NCI-H446 (cell line): Measurements from ENCODE around the gene UFSP1.

Experiments
- DNase-seq, 2 experiments: peaks; one replicate each; lab custom pipeline; 2025; lab: John Stamatoyannopoulos, UW

The UFSP1 gene

DNA sequence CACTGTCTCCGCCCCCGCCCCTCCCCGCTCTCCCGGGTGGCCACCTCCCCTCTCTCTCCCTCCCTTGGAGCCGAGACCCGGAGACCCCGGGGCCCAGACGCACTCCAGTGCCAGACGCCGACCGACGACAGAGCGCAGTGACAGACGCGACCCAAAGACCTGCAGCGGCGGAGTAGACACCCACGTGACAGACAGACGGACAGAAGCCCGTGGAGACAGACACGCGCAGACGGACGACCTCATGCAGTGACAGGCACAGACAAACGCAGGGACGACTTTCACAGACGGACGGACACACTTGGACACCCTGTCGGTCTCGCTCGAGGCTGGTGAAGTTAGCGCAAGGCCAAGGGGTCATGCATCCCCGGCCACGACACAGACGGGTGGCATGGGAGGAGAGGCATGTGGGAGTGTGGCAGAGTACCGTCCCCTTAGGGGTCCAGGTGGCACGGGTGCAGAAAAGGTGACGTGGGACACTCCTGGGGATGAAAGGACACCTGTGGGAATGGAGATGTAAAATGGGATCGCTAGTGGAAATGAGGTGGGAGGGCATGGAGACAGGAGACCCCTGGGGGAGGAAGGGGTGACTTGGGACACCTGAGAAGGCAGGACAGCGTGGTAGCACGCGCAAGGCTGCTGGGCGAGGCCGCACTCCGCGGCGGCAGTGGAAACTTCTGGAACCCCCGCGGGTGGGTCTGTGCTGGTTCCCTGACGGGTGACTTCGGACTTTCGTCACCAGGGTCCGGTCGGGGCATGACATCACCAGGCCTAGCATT lies 6.6 kb upstream of the UFSP1 start:
- no peak for DNase-seq

- DNase-seq = no peak
These were observed 6.1 kb upstream of the UFSP1 start, which contains the start of gene ACHE for GRCh38 chr7:100895701-100895955. Gene ACHE, minus strand, starts transcription at chr7:100895888. Its CDS starts 1,656 bp downstream, at chr7:100894232.

- DNase-seq = no peak
These were observed 5.6 kb upstream of the UFSP1 start for GRCh38 chr7:100894860-100895700.

DNA sequence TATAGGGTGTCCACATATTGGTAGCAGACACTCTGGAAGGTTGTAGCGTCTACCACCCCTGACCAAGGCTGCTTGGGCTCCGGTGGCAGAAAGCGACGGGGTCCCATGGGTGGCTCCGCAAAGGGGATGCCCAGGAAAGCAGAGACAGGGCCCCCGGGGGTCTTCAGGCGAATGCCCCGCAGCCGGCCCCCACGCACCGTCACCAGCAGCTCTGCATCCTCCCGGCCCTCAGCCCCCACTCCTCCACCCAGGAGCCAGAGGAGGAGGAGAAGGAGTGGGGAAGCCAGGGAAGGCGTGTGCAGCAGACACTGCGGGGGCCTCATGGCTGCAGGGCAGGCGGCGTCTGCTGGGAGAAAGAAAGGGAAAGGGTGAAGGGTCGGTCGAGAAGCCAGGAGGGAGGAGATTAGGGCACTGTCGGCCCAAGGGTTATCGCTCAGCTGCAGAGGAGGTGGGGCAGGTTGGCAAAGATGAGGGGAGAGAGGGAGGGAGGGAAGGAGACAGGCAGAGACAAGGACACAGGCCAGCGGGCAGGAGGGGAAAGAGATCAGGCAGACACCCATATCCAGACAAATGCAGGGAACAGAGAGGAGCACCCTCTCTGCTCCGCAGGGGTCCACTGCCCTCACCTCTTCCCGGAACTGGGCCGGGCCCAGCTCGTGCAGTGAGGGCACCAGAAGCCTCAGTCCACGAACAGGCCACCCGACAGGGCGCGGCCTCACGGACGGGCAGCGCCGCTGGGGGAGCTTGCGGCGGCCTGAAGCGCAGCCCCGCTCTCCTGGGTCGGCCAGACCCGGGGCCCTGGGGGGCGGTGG lies 4.6 kb upstream of the UFSP1 start:
- DNase-seq = no peak

DNA sequence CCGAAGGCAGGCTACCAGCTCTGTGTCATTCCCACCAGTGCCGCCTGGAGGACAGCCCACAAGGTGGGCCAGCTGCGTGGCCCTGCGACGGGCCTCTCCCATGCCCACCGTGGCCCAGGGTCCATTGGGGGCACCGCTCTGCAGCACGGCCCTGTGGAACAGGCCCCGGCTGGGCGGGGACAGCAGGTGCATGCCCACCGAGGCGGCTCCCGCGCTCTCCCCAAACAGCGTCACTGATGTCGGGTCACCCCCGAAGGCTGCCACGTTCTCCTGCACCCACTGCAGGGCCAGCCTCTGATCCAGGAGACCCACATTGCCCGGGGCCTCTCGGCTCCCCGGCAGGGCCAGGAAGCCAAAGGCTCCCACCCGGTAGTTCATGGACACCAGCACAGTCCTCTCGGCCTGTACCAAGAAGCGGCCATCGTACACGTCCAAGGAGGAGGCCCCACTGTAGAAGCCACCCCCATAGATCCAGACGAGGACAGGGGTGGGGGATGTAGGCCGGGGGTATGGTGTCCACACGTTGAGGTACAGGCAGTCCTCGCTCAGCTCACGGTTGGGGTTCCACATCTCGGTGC lies 3.9 kb upstream of the UFSP1 start:
- DNase-seq = no peak

DNA sequence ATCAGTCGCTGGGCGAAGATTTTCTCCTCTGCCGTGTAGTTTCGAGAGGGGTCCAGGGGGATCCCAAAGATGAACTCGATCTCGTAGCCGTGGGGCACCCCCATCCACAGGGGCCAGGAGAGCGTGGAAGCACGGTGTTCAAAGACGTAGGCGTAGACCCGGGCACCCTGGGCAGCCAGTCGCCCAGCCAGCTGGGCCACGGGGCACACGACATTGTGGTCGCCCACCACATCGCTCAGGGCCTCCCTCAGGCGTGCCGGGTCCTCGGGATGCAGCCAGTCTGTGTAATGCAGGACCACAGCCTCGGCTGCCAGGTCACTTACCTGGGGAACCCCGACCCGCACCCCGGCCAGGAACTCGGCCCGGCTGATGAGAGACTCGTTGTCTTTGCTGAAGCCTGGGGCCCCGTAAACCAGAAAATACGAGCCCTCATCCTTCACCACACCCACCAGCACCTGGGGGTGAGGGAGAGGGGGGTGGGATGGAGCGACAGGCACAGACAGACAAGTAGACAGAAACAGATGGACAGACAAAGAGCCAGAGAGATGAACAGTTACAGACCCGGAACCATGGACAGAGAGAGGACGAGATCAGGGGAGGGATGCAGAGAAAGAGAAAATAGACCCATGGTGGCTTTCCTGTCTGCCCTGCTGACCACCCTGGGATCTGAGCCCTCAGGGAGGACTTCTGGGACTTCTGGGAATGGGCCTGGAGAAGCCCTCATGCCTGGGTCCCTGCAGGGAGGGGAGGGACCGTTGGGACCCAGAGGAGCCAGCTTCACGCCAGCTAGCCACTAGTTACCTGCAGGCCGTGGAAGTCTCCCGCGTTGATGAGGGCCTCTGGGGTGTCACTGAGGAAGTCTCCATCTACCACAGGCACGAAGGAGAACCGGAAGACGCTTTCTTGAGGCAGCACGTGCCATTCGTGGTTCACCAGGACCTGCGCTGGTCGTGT lies 3.1 kb upstream of the UFSP1 start:
- DNase-seq = no peak

GRCh38 chr7:100891568-100892247 lies 2.2 kb upstream of the UFSP1 start:
- no peak for DNase-seq

DNA sequence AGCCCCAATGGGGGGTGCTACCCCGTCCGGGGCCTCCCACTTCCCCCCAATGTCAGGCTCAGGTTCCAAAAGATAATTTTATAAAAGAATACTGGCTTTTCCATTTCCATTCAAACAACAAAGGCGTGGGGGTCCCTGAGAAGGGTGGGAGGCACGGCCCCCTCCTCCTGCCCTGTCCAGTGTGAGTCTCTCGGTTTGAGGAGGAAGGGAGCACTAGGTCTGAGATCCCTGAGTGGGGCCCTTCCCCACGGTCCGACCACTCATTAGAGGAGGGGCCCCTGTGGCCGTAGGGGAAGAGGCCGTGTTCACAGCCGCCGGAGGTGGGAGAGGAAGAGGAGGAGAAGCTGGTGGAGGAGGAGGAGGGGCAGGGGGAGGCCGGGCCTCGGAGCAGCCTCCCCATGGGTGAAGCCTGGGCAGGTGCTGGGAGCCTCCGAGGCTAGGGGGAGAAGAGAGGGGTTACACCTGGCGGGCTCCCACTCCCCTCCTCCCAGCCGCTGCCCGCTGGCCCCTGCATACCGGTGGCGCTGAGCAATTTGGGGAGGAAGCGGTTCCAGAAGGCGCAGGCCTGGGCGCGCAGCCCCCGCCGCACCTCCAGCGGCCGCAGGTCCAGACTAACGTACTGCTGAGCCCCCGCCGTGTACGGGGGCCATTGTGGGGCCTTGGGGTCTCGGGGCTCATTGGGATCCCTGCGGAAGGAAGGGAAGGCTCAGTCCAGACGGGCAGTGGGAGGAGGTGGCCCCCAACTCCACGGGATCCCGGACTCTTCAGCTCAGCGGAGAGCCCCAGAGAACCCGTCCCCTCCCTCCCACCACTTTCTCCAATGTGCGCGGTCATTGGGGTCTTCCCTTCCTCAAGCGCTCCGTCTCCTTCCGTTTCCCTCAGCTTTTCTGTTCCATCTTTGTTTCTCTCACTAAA lies 1.4 kb upstream of the UFSP1 start:
- DNase-seq = no peak

DNA sequence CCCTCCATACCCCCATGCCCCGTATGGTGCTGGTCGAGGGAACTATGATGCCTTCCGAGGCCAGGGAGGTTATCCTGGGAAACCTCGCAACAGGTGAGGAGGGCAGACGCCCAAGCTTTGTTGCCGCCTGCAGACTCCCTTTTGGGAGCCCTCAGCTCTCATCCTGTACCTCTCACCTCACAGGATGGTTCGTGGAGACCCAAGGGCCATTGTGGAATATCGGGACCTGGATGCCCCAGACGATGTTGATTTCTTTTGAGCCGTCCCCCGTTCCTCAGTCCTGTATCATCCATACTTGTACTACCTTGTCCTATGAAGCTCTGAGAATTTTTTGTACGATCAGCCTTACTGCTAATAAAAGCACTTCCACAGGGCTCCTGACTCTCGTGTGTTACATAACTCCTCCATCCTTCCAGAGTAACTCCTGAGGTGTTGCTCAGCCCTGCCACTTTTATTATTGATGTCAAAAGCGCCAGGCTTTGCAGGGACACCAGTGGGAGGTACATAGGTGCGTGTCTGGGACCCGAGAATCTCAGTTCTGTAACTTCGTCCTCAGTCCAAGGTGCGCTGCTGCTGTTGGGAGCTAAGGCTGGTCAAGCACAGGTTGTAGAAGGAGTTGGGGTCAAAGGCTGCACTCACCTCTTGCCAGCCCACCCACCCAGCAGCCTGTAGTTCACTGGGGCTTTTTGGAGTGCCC lies 1.1 kb downstream of the UFSP1 start:
- no peak for DNase-seq

- DNase-seq = no peak
These were observed 1.8 kb downstream of the UFSP1 start for GRCh38 chr7:100887516-100888290.

- DNase-seq = no peak
These were observed 2.5 kb downstream of the UFSP1 start for GRCh38 chr7:100886936-100887515.

DNA sequence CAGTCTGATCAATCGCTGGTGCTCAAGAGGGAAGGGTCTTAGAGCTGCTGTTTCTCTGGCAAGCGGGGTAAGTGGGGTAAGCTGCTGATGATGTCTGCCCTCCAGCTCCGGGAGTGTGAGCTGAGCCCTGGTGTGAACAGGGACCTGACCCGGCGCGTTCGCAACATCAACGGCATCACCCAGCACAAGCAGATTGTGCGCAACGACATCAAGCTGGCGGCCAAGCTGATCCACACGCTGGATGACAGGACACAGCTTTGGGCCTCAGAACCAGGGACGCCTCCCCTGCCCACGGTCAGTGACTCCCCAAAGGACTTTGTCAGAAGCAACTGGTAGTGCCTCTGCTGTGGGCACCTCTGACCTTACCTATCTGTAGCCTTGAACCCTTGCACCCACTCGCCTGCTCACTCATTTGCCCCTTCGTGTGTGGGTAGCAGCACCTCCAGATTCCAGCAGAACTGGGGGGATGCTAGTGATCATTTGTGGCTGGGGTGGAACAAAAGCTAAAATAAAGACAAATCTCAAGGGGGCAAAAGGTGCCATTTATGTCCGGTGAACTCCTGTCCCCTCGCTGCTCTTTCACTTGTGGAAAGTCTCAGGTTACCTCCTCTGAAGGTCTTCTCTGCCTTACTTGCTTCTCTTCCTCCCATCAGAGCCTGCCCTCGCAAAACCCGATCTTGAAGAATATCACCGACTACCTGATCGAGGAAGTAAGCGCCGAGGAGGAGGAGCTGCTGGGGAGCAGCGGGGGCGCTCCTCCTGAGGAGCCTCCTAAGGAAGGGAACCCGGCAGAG lies 3.2 kb downstream of the UFSP1 start:
- DNase-seq = no peak

DNA sequence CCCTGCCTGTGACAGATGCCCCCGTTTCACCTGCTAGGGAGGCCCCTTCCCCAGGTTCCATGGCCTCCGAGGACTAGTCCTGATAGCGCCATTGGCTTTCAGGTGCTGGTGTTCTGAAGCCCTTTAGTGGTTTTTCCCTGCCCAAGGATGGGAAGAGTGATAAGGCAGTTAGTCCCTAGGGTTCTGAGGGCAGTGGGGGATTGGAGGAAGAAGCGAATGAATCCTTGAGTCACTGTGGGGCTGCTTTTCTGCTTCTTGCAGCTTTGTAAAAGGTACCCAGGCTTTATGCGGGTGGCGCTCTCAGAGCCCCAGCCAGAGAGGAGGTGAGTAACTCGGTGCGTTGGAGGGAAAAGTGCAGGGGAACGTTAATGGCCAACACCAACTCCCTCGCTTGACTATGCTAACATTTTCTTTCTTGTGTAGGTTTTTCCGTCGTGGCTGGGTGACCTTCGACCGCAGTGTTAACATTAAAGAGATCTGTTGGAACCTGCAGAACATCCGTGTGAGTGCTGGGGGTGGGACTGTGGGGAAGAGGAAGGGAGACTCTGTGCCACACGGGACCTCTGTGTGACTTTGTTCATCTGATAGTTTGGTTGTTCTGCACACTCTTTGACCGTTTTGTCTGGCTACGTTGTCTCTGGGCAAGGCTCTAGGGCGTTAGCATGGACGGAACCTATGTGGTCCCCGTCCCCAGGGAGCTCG lies 3.9 kb downstream of the UFSP1 start:
- DNase-seq = no peak

DNA sequence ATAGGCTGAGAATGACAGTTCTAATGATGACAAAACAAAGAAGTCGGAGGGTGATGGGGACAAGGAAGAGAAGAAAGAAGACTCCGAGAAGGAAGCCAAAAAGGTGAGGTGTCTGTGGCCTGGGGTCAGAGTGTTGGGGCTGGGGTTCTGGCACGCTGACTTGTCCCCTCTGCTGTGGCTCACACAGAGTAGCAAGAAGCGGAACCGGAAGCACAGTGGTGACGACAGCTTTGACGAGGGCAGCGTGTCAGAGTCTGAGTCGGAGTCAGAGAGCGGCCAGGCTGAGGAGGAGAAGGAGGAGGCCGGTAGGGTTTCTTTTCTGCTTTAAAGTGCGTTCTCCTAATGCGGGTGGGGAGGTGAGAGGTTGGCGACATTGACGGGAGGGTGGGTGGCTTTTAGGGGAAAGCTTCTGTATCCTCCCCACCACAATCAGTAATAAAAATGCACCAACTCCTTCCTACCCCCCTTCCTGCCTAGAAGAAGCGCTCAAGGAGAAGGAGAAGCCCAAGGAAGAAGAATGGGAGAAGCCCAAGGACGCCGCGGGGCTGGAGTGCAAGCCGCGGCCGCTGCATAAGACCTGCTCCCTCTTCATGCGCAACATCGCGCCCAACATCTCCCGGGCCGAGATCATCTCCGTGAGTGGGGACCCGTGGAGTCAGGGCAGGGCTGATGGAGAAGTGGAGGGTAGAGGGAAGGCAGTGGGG lies 4.6 kb downstream of the UFSP1 start:
- DNase-seq = no peak

GRCh38 chr7:100882785-100883526 lies 6.6 kb downstream of the UFSP1 start:
- DNase-seq = no peak
